Esophagus squamous epithelium (tissue), 5 donors: ENCODE measurements around the gene ARF1. TPM values are rescaled to one million over a fixed set of nuclear protein-coding genes. Genes with fewer than 3 reads are reported as not detected.

Experiments
- DNase-seq: peaks from one replicate; lab custom pipeline; 2025; lab: John Stamatoyannopoulos, UW
- H3K27ac ChIP-seq, 4 donors: fragments of 200-600 bp; sonication (generic); one replicate each; pipeline ENCODE4 v1.5.1; 2016 to 2019; ENCODE audit warnings: mild to moderate bottlenecking in 1 of 4
- H3K27me3 ChIP-seq, 4 donors: fragments of 200-600 bp; sonication (generic); 1 replicate in 3 of 4; 2 replicates in 1 of 4; pipeline versions ENCODE4 v1.5.1 to v1.6.0; 2017 to 2021; ENCODE audit warnings: antibody characterized with exemption in 1 of 4
- H3K36me3 ChIP-seq, 3 donors: fragments of 200-600 bp; sonication (generic); one replicate each; pipeline ENCODE4 v1.5.1; 2016 to 2019
- H3K4me1 ChIP-seq, 3 donors: fragments of 200-600 bp; sonication (generic); one replicate each; pipeline ENCODE4 v1.5.1; 2017 to 2019
- H3K4me3 ChIP-seq, 4 donors: fragments of 200-600 bp; sonication (generic); 1 replicate in 3 of 4; 2 replicates in 1 of 4; pipeline ENCODE4 v1.5.1; 2016 to 2019; ENCODE audit warnings: mild to moderate bottlenecking in 2 of 4, moderate library complexity in 1 of 4
- H3K9me3 ChIP-seq, 3 donors: fragments of 200-600 bp; sonication (generic); one replicate each; pipeline ENCODE4 v1.5.1; 2016 to 2019
- CTCF ChIP-seq, 6 experiments: fragments of 450-650 bp in 4 of 6; fragments of 200-600 bp in 2 of 6; sonication (generic) in 2 of 6; IDR thresholded peaks; one replicate each; pipeline ENCODE4 v1.5.1; 2016 to 2019; ENCODE audit warnings: antibody characterized with exemption in 6 of 6, mild to moderate bottlenecking in 4 of 6, moderate library complexity in 4 of 6
- POLR2A ChIP-seq, 4 donors: fragments of 450-650 bp; IDR thresholded peaks; one replicate each; pipeline ENCODE4 v1.6.1; 2017; ENCODE audit warnings: antibody characterized with exemption in 4 of 4, mild to moderate bottlenecking in 4 of 4, moderate library complexity in 3 of 4
- WGBS, 2 donors: methylation state at CpG; one replicate each; pipeline ENCODE4 v1.1.5; 2018; 5-methylcytosine and 5-hydroxymethylcytosine counted together
- intact Hi-C: fragments of 100-400 bp; cut with DNase I; formaldehyde crosslinking; loops from one replicate; pipeline ENCODE4 v1.15.0; 2022
- total RNA-seq, 4 donors: library from RNA; depleted of rRNA; stranded (reverse); fragments of >200 nt; gene quantifications; one replicate each; pipeline ENCODE4 v1.1.0, GENCODE V29; 2016
- donor health status: DM: yes; HTN: yes; CAD: no.

Gene ARF1
- total RNA-seq, 4 donors from 2014 or later = 279 to 327 (median 319) TPM

- Histone ChIP-seq H3K4me1 (peaks cover 66 to 84% (median 79%) of the 10 kb centered on the region in 3 donors), H3K9me3 (no peaks in the 10 kb centered on the region), H3K27me3 (no peaks in the 10 kb centered on the region), H3K4me3 (peak overlapping the region; percentile 1 to 100 (median 89)), H3K36me3 (peaks cover 0 to 7% (median 5%) of the 10 kb centered on the region in 3 donors), H3K27ac (peak overlapping the region; percentile 99 to 100 (median 100))
- DNase-seq = no peak
- no peak for TF ChIP-seq CTCF (IDR thresholded peaks at IDR 0.05)
- intact Hi-C loops = loop anchor here (10.0 kb wide), 1 partner anchor 300 kb away; no protein-coding TSS in a partner anchor
- 49 to 61% methylated on average over 5 of the region's 5 CpGs for WGBS, 2 donors
Observed at GRCh38 chr1:228084797-228085196, 2.3 kb downstream of the ARF1 start.

- Histone ChIP-seq H3K27me3 (no peaks in the 10 kb centered on the region), H3K36me3 (peaks cover 0 to 7% (median 5%) of the 10 kb centered on the region in 3 donors), H3K9me3 (no peaks in the 10 kb centered on the region), H3K27ac (peak overlapping the region; percentile 99 to 100 (median 100)), H3K4me3 (peak overlapping the region in 3 of 4 donors; percentile 79 to 100 (median 99)), H3K4me1 (peaks cover 72 to 86% (median 81%) of the 10 kb centered on the region in 3 donors)
- intact Hi-C loops = loop anchor here (10.0 kb wide), 1 partner anchor 301 kb away; no protein-coding TSS in a partner anchor
- TF ChIP-seq CTCF (IDR thresholded peaks at IDR 0.05) (no peak), POLR2A (IDR thresholded peaks at IDR 0.05) (no peak)
- no peak for DNase-seq
- WGBS, 2 donors = 39 to 60% methylated on average over 4 to 6 of the region's 6 CpGs
Observed at GRCh38 chr1:228085287-228085951, 2.9 kb downstream of the ARF1 start.

GRCh38 chr1:228087771-228088251 lies 5.3 kb downstream of the ARF1 start:
- Histone ChIP-seq H3K4me3 (peak overlapping the region in 1 of 4 donors; percentile 44), H3K27ac (peak overlapping the region; percentile 62 to 100 (median 85)), H3K9me3 (no peaks in the 10 kb centered on the region), H3K27me3 (no peaks in the 10 kb centered on the region), H3K36me3 (peaks cover 3 to 7% (median 5%) of the 10 kb centered on the region in 3 donors), H3K4me1 (peaks cover 90 to 95% (median 94%) of the 10 kb centered on the region in 3 donors)
- WGBS, 2 donors = 18 to 25% methylated on average over 7 of the region's 7 CpGs
- TF ChIP-seq POLR2A (IDR thresholded peaks at IDR 0.05) (no peak), CTCF (IDR thresholded peaks at IDR 0.05) (peak in 1 of 6 experiments; percentile 13)
- DNase-seq = no peak
- intact Hi-C loops = loop anchor here (10.0 kb wide), 1 partner anchor 303 kb away; no protein-coding TSS in a partner anchor

- Histone ChIP-seq H3K4me1 (peaks cover 94 to 100% (median 97%) of the 10 kb centered on the region in 3 donors), H3K27me3 (no peaks in the 10 kb centered on the region), H3K4me3 (no peak overlapping the region), H3K9me3 (no peaks in the 10 kb centered on the region), H3K36me3 (peaks cover 3 to 7% (median 5%) of the 10 kb centered on the region in 3 donors), H3K27ac (peak overlapping the region; percentile 62 to 100 (median 85))
- WGBS, 2 donors = 73 to 75% methylated on average over 12 to 13 of the region's 21 CpGs
- peak in 1 of 6 experiments; percentile 12 for TF ChIP-seq CTCF (IDR thresholded peaks at IDR 0.05)
- TF ChIP-seq POLR2A (IDR thresholded peaks at IDR 0.05) = no peak
- intact Hi-C loops = loop anchor here (10.0 kb wide), 1 partner anchor 304 kb away; no protein-coding TSS in a partner anchor
- DNase-seq = no peak
Observed at GRCh38 chr1:228088586-228089498, 6.3 kb downstream of the ARF1 start.
